Activated T-helper 2 cell treated with anti-CD3 and anti-CD28 coated beads, Interferon-gamma antibody, Interleukin-2, Interleukin-4, amounts not matched to agents 10 μg/mL and 5 μg/mL and 100 μg/mL, durations not matched to agents 14 hours and 24 hours and 36 hours (primary cell): ENCODE data around the gene CAMTA1. TPM values are rescaled to one million over a fixed set of nuclear protein-coding genes. Genes with fewer than 3 reads are reported as not detected.

Source experiments
- DNase-seq: peaks from one replicate; pipeline ENCODE4 v3.0.0; 2021; ENCODE audit warnings: low spot score
- H3K27ac Mint-ChIP-seq: one replicate; pipeline ENCODE4 v1.8.0; 2021; ENCODE audit warnings: mixed read lengths
- H3K27me3 Mint-ChIP-seq: one replicate; pipeline ENCODE4 v1.8.0; 2021; ENCODE audit warnings: low read depth, mixed read lengths
- H3K36me3 Mint-ChIP-seq: one replicate; pipeline ENCODE4 v1.8.0; 2021; ENCODE audit warnings: low read depth, mixed read lengths
- H3K4me1 Mint-ChIP-seq: one replicate; pipeline ENCODE4 v1.8.0; 2021; ENCODE audit warnings: low read depth, mixed read lengths
- H3K4me3 Mint-ChIP-seq: one replicate; pipeline ENCODE4 v1.8.0; 2021; ENCODE audit warnings: low read depth, mild to moderate bottlenecking, moderate library complexity, mixed read lengths
- H3K9me3 Mint-ChIP-seq: one replicate; pipeline ENCODE4 v1.8.0; 2021; ENCODE audit warnings: mixed read lengths
- intact Hi-C: fragments of 100-400 bp; cut with micrococcal nuclease; formaldehyde crosslinking; loops from one replicate; pipeline ENCODE4 v1.15.1; 2023
- total RNA-seq: library from RNA; stranded (reverse); gene quantifications from 2 replicates; pipeline ENCODE4 v1.2.3, GENCODE V29; 2022

Gene CAMTA1
- total RNA-seq, 1 donor from 2014 or later = 62.9 TPM

DNA sequence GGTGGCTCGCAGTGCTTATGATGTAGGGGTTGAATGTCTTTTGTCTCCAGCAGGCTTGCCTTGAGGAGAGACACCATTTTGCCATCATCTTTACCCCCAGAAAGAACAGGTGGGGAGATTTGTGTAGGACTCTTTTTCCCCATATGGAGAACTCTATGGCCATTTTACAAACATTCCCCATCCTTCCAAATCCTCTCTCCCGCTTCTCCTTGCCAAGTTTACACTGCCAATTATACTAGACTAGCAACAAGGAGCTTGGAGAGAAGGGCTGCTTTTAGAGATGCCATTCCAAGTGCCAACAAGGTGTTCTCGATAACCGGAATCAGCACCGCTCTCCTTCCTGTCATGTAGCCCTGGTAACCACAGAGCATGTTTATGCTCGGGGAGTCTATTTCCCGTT is 233.1 kb downstream of the CAMTA1 start:
- H3K4me3 Mint-ChIP-seq = no peak overlapping the region
- no peak overlapping the region for H3K27ac Mint-ChIP-seq
- intact Hi-C loops = no loop called here
- no peaks in the 10 kb centered on the region for H3K4me1 Mint-ChIP-seq
- H3K36me3 Mint-ChIP-seq = no peaks in the 10 kb centered on the region
- no peak for DNase-seq
- H3K9me3 Mint-ChIP-seq = no peaks in the 10 kb centered on the region
- no peaks in the 10 kb centered on the region for H3K27me3 Mint-ChIP-seq

DNA sequence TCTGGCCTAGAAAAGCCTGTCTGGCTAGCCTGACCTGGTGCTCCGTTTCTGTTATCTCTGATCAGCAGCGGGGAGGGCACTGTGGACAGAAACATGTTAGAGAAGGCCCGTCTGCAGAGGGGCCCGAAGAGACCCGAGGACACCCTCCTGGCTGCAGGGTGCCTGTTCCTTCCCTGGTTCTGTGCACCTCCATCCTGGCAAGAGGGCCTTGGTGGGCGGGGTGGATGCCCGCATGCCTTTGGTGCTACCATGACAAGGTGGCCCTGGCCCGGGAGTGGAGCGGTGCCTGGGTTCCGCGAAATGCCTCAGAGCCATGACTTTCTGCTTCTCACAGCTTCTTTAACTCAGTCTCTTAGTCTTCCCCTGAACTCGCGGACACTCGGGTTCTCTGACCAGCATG is 233.6 kb downstream of the CAMTA1 start:
- H3K36me3 Mint-ChIP-seq = no peaks in the 10 kb centered on the region
- DNase-seq = no peak
- no peak overlapping the region for H3K4me3 Mint-ChIP-seq
- no peak overlapping the region for H3K27ac Mint-ChIP-seq
- intact Hi-C loops = no loop called here
- no peaks in the 10 kb centered on the region for H3K27me3 Mint-ChIP-seq
- no peaks in the 10 kb centered on the region for H3K4me1 Mint-ChIP-seq
- no peaks in the 10 kb centered on the region for H3K9me3 Mint-ChIP-seq

DNA sequence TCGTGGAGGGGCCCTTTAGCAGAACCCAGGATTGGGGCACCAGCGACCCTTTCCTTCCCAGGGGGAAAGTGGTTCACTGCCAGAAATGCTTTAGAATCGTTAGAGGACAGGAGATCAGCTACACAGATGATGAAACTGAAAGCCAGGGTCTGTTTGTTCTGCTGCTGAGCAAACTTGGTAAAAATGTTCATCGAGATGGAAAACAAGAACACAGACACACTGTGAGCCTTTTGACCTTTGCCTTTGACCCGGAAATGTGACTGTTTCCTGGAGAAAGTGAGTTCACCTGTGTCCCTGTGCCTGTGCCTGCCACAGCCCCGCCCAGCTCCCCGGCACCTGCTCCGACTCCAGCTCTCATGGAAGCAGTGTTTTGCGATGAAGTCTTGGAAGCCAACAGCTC is 234.3 kb downstream of the CAMTA1 start:
- Mint-ChIP-seq H3K27ac (no peak overlapping the region), H3K9me3 (no peaks in the 10 kb centered on the region), H3K27me3 (no peaks in the 10 kb centered on the region), H3K4me1 (no peaks in the 10 kb centered on the region), H3K4me3 (no peak overlapping the region), H3K36me3 (no peaks in the 10 kb centered on the region)
- no peak for DNase-seq
- intact Hi-C loops = no loop called here

DNA sequence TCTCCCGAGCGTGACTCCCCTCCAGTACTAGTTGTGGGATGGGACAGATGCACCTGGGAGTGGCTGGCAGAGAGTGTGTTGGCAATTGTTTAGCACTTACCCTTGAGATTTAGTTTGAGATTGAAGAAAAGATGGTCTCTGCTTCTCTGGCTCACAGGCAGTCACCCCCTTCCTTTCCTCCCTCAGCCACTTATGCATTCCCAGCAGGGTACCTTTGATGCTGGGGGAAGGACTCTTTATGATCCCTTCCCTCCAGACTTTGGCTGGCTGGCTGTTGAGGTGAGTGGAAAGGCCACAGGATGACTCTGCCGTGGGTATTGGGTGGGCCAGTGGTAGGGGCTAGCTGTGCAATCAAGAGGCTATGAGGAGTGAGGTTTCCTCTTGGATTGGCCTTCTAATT is 236.8 kb downstream of the CAMTA1 start:
- Mint-ChIP-seq H3K27ac (no peak overlapping the region), H3K4me1 (no peaks in the 10 kb centered on the region), H3K27me3 (no peaks in the 10 kb centered on the region), H3K36me3 (no peaks in the 10 kb centered on the region), H3K4me3 (no peak overlapping the region), H3K9me3 (no peaks in the 10 kb centered on the region)
- intact Hi-C loops = no loop called here
- no peak for DNase-seq

DNA sequence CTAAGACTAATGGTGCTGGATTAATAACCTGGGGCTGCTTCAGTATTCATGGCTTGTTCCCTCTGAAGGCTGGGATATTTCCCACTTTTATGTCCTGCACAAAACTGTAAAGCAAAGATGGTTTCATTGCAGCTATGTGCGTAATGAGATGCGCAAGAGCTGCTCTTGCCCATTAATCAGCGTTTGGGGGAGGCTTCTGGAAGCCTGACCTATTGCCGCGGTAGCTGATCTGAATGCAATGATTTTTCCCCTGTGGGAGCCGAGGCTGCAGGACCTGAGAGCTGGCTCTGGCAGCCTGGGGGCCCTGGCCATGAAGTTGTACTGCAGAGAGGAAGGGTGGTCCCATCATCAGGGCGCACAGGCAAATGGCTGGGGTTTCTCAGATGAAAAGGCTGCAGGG is 239.8 kb downstream of the CAMTA1 start:
- Mint-ChIP-seq H3K27ac (no peak overlapping the region), H3K27me3 (no peaks in the 10 kb centered on the region), H3K4me3 (no peak overlapping the region), H3K36me3 (no peaks in the 10 kb centered on the region), H3K4me1 (no peaks in the 10 kb centered on the region), H3K9me3 (no peaks in the 10 kb centered on the region)
- DNase-seq = no peak
- intact Hi-C loops = no loop called here

DNA sequence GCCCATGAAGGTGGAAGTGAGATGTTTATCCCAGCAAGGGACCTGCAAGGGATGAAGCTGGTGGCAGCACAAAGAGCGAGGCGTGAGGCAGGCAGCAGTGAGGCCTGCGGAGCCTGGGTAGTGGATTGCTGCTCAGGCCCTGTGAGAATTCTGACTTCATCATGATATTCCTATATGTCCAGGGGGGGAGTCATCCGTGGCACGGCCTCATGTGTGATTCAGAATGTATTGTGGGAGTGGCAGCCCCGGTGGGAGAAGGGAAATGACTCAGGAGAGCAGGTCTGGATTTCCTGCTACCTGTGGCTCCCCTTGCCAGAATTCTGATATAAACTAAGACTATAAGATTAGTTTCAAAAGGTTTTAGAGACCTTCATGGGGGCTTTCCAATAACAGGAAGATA is 240.9 kb downstream of the CAMTA1 start:
- DNase-seq = no peak
- intact Hi-C loops = no loop called here
- Mint-ChIP-seq H3K36me3 (no peaks in the 10 kb centered on the region), H3K27ac (no peak overlapping the region), H3K4me1 (no peaks in the 10 kb centered on the region), H3K4me3 (no peak overlapping the region), H3K27me3 (no peaks in the 10 kb centered on the region), H3K9me3 (no peaks in the 10 kb centered on the region)

DNA sequence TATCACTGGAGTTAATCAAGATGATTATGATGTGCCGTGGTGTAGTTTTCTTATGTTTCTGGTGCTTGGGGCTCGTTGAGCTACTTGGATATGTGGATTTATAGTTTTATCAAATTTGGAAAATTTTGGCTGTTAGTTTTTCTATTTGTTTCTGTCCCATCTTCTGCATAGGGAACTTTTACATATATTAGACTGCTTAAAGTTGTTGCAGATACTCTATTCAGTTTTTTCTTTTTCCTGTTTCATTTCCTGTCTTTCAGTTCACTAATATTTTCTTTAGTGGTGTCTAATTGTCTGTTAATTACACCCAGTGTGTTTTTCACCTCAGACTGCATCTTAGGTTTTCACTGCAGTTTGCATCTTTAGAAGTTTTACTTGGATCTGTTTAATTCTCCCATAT is 247.7 kb downstream of the CAMTA1 start:
- DNase-seq = no peak
- Mint-ChIP-seq H3K27me3 (no peaks in the 10 kb centered on the region), H3K9me3 (peaks cover 18% of the 10 kb centered on the region), H3K36me3 (no peaks in the 10 kb centered on the region), H3K4me3 (no peak overlapping the region), H3K4me1 (no peaks in the 10 kb centered on the region), H3K27ac (no peak overlapping the region)
- intact Hi-C loops = no loop called here

DNA sequence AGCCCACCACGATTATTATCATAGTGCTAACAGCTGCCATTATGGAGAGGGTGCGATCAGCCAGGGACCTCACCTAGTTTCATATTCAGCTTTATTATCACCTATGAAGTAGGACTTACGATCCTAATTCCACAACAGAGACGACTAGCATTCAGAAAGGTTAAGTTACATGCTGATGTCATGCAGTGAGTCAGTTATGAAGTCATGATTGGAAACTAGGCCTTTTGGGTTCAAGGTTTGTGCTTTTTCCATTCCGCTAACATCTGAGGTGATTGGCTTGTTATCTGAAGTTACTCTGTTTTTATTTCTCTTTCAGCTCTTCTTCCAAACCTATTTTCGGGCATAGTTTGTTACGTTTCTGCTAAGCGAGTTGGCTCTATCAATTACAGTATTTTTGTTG is 251.1 kb downstream of the CAMTA1 start:
- intact Hi-C loops = no loop called here
- Mint-ChIP-seq H3K4me1 (no peaks in the 10 kb centered on the region), H3K9me3 (peaks cover 18% of the 10 kb centered on the region), H3K27me3 (no peaks in the 10 kb centered on the region), H3K36me3 (no peaks in the 10 kb centered on the region), H3K4me3 (no peak overlapping the region), H3K27ac (no peak overlapping the region)
- DNase-seq = no peak

DNA sequence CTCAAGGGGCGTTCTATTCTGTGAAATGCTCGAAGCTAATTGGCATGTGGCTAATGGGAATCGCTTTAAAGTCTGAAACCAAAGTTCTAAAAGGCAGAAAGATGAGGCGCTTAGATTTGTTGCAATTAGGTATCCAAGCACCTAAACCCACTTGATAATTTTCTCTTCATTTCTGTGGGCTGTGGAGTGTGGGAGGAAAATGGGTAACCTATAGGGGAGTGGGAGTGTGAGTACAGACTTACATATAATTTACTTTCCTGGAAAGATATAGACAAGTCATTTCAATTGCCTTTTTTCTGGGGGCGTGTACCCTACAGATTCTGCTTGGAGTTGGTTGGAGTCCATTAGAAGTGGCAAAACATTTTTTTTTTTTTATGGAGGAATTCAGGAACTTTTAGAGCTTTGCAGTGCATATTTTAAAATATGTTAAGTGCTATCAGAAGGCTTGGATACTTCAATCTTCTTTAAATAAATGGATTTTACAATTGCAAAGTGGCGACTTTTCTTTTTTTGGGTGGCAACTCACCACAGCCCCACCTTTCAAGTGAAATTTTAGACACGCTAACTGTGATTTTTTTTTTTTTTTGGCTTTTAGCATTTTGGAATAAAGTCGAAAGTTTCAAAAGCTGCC is 254.5 kb downstream of the CAMTA1 start:
- Mint-ChIP-seq H3K4me3 (no peak overlapping the region), H3K4me1 (no peaks in the 10 kb centered on the region), H3K27ac (no peak overlapping the region), H3K27me3 (no peaks in the 10 kb centered on the region), H3K9me3 (peaks cover under 1% of the 10 kb centered on the region), H3K36me3 (no peaks in the 10 kb centered on the region)
- DNase-seq = no peak
- intact Hi-C loops = loop anchor here (5.0 kb wide), 1 partner anchor 608 kb away; no protein-coding TSS in a partner anchor

DNA sequence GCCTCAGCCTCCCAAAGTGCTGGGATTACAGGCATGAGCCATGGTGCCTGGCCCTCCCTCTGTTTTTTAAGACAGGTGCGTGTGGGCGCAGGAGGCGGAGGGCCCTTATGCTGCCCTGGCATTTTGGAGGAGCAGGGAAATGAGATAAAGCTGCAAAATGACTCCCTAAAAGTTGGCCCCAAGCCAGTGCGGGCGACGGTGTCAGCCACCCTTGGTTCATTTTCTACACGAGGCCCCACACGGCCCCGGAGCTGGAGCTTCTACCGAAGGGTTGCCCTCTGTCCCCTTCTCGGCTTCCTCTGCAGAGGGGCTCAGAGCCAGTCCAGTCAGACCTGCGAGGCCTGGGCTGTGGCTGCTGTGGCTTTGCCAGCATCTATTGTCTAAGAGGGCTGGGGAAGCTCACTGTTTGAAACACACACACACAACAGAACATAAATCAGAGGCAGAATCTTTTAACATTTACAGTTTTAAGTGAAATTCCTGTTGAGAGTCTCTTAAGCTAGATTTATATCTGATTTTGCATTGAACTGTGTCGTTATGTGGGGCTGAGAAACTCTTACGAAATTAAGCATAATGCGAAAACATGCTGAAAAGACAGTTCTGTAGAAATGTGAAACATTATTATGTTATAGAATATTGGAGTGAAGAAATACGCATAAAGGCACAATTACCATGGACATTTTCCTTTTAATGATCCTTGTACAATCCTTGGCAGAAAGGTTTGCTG is 255.9 kb downstream of the CAMTA1 start:
- no peaks in the 10 kb centered on the region for H3K27me3 Mint-ChIP-seq
- intact Hi-C loops = loop anchor here (5.0 kb wide), 1 partner anchor 606 kb away; no protein-coding TSS in a partner anchor
- no peaks in the 10 kb centered on the region for H3K36me3 Mint-ChIP-seq

DNA sequence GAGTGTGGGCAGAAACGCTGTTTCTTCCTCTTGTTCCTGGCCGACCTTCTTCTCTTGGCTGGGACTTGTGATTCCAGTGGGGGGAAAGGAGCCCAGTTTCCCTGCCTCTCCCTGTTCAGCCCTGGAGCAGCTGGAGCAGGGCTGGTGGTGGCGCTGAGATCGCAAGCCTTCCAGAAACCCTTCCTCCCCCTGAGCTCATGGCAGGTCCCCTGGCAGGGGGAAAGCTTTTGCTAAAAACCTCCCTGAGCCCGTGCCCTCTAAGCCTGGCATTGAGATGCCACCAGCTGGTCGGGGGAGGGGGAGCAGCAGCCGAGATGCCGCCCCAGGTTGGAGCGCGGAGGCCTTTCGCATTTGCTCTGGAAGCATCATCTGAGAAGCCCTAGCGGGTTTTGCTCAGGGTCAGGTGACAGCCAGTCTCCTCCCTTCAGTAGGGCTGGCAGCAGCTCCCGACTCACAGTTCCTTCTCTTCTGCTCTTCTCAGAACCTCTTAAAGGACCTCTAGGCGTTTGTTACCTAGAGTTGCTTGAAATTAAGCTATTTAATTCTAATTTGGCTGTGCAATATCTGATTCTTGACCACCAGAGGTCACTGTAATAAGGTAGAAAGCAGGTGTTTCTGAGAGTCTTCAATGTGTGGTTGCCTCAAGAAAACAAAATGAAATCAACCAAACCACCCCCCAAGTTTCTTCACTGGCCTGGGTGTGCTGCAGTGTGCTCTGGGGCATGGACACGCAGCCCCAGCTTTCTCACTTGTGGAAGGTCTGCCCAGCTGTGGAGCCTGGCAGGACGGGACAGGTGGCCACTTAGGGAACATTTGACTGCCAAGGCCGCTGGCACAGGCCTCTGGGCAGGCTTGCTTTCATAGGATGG is 257.3 kb downstream of the CAMTA1 start:
- intact Hi-C loops = loop anchor here (5.0 kb wide), 1 partner anchor 605 kb away; no protein-coding TSS in a partner anchor
- H3K4me1 Mint-ChIP-seq = no peaks in the 10 kb centered on the region
- H3K27ac Mint-ChIP-seq = no peak overlapping the region
- H3K4me3 Mint-ChIP-seq = no peak overlapping the region
- no peak for DNase-seq
- no peaks in the 10 kb centered on the region for H3K27me3 Mint-ChIP-seq
- H3K9me3 Mint-ChIP-seq = no peaks in the 10 kb centered on the region
- H3K36me3 Mint-ChIP-seq = no peaks in the 10 kb centered on the region

More for the DNA sequence above, 255.9 kb downstream of the CAMTA1 start:
- no peaks in the 10 kb centered on the region for H3K9me3 Mint-ChIP-seq
- no peak overlapping the region for H3K27ac Mint-ChIP-seq
- no peak overlapping the region for H3K4me3 Mint-ChIP-seq
- DNase-seq = no peak
- H3K4me1 Mint-ChIP-seq = no peaks in the 10 kb centered on the region

DNA sequence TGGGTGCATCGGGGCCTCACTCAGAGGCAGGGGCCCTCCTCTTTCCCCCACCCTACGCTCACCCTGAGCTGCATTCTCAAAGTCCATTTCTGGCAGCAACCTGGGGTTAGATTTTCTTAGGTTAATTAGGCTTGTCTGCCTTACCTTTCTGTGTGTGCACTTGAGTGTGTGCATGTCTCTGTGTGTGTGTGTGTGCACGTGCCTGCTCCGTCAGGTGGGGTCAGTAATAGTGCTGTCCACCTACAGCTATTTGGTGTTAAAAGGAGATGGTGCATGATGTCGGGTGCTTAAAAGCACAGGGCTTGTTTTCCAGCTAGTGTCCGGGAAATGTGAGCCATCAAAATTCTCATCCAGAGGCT is 257.9 kb downstream of the CAMTA1 start:
- Mint-ChIP-seq H3K36me3 (no peaks in the 10 kb centered on the region), H3K4me1 (no peaks in the 10 kb centered on the region), H3K27ac (no peak overlapping the region), H3K27me3 (no peaks in the 10 kb centered on the region), H3K4me3 (no peak overlapping the region), H3K9me3 (no peaks in the 10 kb centered on the region)
- intact Hi-C loops = loop anchor here (5.0 kb wide), 1 partner anchor 604 kb away; no protein-coding TSS in a partner anchor
- no peak for DNase-seq
